Endothelial cell of umbilical vein (primary cell): ENCODE measurements around the gene DIO3. TPM values are rescaled to one million over a fixed set of nuclear protein-coding genes. Genes with fewer than 3 reads are reported as not detected.

Experiments
- BruUV-seq: library from RNA; stranded (reverse); fragments of 400-500 nt; replicated peaks from 2 replicates; lab custom pipeline; 2021; lab: Mats Ljungman, UMichigan
- CTCF ChIA-PET: fragments of 300-600, 350-600 bp; sonication (Branson Sonifier 250); formaldehyde crosslinking; loops from one replicate; lab custom pipeline; 2021; ENCODE audit warnings: antibody characterized with exemption, inconsistent platforms; lab: Charles Lee
- POLR2A ChIA-PET: fragments of 300-600, 350-600 bp; sonication (Branson Sonifier 250); formaldehyde crosslinking; loops from one replicate; lab custom pipeline; 2021; ENCODE audit warnings: antibody characterized with exemption, inconsistent platforms; lab: Charles Lee
- DNase-seq: peaks from one replicate; pipeline ENCODE4 v3.0.0-alpha.2; 2011; ENCODE audit warnings: low read depth, low spot score
- FAIRE-seq: peaks from 2 replicates; lab custom pipeline; 2011; peaks lifted over from hg19 to GRCh38; lab: Jason Lieb, UNC
- H2AFZ ChIP-seq: 2 replicates; pipeline ENCODE4 v1.6.0; 2012; ENCODE audit warnings: low read depth, low read length, control low read depth, inconsistent platforms
- H3K27ac ChIP-seq: 2 replicates; pipeline ENCODE4 v1.5.1; 2011; ENCODE audit warnings: low read depth, mild to moderate bottlenecking, control low read depth, low read length, moderate library complexity; ENCODE audit not compliant: insufficient read depth
- H3K27me3 ChIP-seq, 2 experiments: 2 replicates each; pipeline versions ENCODE4 v1.6.0 to v1.6.1; 2011; ENCODE audit warnings: low read length in 2 of 2, mixed read lengths in 1 of 2; ENCODE audit not compliant: control insufficient read depth in 2 of 2, insufficient read depth in 2 of 2
- H3K36me3 ChIP-seq, 2 experiments: 2 replicates in 1 of 2; 3 replicates in 1 of 2; pipeline ENCODE4 v1.5.1; 2011; ENCODE audit warnings: low read length in 2 of 2, mild to moderate bottlenecking in 1 of 2, moderate library complexity in 1 of 2; ENCODE audit not compliant: control insufficient read depth in 2 of 2, insufficient read depth in 2 of 2; ENCODE audit errors: extremely low read depth in 1 of 2
- H3K4me1 ChIP-seq: 3 replicates; pipeline ENCODE4 v1.5.1; 2011; ENCODE audit warnings: mild to moderate bottlenecking, low read length; ENCODE audit not compliant: control insufficient read depth, insufficient read depth; ENCODE audit errors: extremely low read depth
- H3K4me2 ChIP-seq: 2 replicates; pipeline ENCODE4 v1.6.1; 2011; ENCODE audit warnings: low read length, control low read depth, mixed read lengths; ENCODE audit not compliant: insufficient read depth
- H3K4me3 ChIP-seq, 3 experiments: fragments of 200-600 bp in 1 of 3; sonication (generic), shearing (Covaris generic) in 1 of 3; replicated peaks in 1 of 3; 2 replicates each; pipeline ENCODE4 v1.5.1; 2011 to 2016; ENCODE audit warnings: control low read depth in 3 of 3, low read length in 3 of 3, mild to moderate bottlenecking in 2 of 3, inconsistent platforms in 1 of 3, low read depth in 1 of 3, moderate library complexity in 1 of 3; ENCODE audit not compliant: insufficient read depth in 1 of 3
- H3K79me2 ChIP-seq: 2 replicates; pipeline ENCODE4 v1.6.0; 2012; ENCODE audit warnings: low read length, inconsistent platforms; ENCODE audit not compliant: control insufficient read depth, insufficient read depth
- H3K9ac ChIP-seq: replicated peaks from 2 replicates; pipeline ENCODE3; 2011; ENCODE audit warnings: low read length, control low read depth; ENCODE audit not compliant: insufficient read depth; ENCODE audit errors: extremely low read depth
- H3K9me1 ChIP-seq: replicated peaks from 3 replicates; pipeline ENCODE4 v1.6.0; 2011; ENCODE audit warnings: mild to moderate bottlenecking, low read length; ENCODE audit not compliant: control insufficient read depth, insufficient read depth; ENCODE audit errors: extremely low read depth
- H3K9me3 ChIP-seq: replicated peaks from 2 replicates; pipeline ENCODE4 v1.5.1; 2012; ENCODE audit warnings: low read length, inconsistent platforms; ENCODE audit not compliant: control insufficient read depth, insufficient read depth
- H4K20me1 ChIP-seq: replicated peaks from 2 replicates; pipeline ENCODE3; 2011; ENCODE audit warnings: mild to moderate bottlenecking, low read length; ENCODE audit not compliant: control insufficient read depth, insufficient read depth; ENCODE audit errors: extremely low read depth
- CTCF ChIP-seq, 2 donors: IDR thresholded peaks; 1 replicate in 1 of 2; 2 replicates in 1 of 2; pipeline ENCODE4 v1.5.1; 2011; ENCODE audit warnings: low read length in 2 of 2, mild to moderate bottlenecking in 2 of 2, moderate library complexity in 2 of 2, control low read depth in 1 of 2, inconsistent platforms in 1 of 2, low read depth in 1 of 2; ENCODE audit not compliant: insufficient read depth in 1 of 2; ENCODE audit errors: extremely low read depth in 1 of 2
- EZH2 ChIP-seq: IDR thresholded peaks from 2 replicates; pipeline ENCODE4 v1.6.1; 2012; ENCODE audit warnings: borderline replicate concordance, low read depth, mild to moderate bottlenecking, moderate library complexity, low read length, inconsistent platforms; ENCODE audit not compliant: severe bottlenecking
- FOS ChIP-seq: IDR thresholded peaks from 2 replicates; pipeline ENCODE4 v1.6.1; 2011; ENCODE audit warnings: mild to moderate bottlenecking, low read length, moderate library complexity, borderline replicate concordance; ENCODE audit not compliant: insufficient read depth
- GATA2 ChIP-seq: IDR thresholded peaks from 2 replicates; pipeline ENCODE4 v1.7.0; 2011; ENCODE audit warnings: low read depth, mild to moderate bottlenecking, moderate library complexity, mixed read lengths, low read length; ENCODE audit not compliant: insufficient read length, insufficient read depth
- JUN ChIP-seq: IDR thresholded peaks from 2 replicates; pipeline ENCODE4 v1.6.1; 2011; ENCODE audit warnings: borderline replicate concordance, low read depth; ENCODE audit not compliant: insufficient read length, insufficient read depth
- MAX ChIP-seq: IDR thresholded peaks from 2 replicates; pipeline ENCODE4 v1.6.1; 2011; ENCODE audit not compliant: insufficient read depth, insufficient read length
- MYC ChIP-seq: IDR thresholded peaks from one replicate; pipeline ENCODE4 v1.6.1; 2011; ENCODE audit warnings: mild to moderate bottlenecking, low read depth, low read length
- POLR2A ChIP-seq: IDR thresholded peaks from 2 replicates; pipeline ENCODE4 v1.6.1; 2012; ENCODE audit warnings: low read depth, mild to moderate bottlenecking, control low read depth, low read length
- POLR2AphosphoS5 ChIP-seq: IDR thresholded peaks from 2 replicates; pipeline ENCODE4 v1.6.1; 2012; ENCODE audit warnings: low read depth, mild to moderate bottlenecking, control low read depth, low read length, moderate library complexity; ENCODE audit not compliant: insufficient read depth
- dilution Hi-C: fragments of 300-500 bp; cut with MboI; formaldehyde crosslinking; loops from one replicate; pipeline ENCODE4 v1.15.0; 2019; ENCODE audit warnings: low sequenced_read_pairs; ENCODE audit not compliant: extremely low pct_ligation_motif_present
- intact Hi-C: fragments of 100-400 bp; cut with micrococcal nuclease; formaldehyde crosslinking; loops from one replicate; pipeline ENCODE4 v1.10.0; 2022
- polyA plus RNA-seq, 4 experiments: library from polyadenylated mRNA; depleted of rRNA in 3 of 4; stranded (reverse) in 3 of 4; unstranded in 1 of 4; fragments of >200 nt; gene quantifications; 2 replicates each; pipeline versions ENCODE4 v1.2.1 to v1.2.3, GENCODE V29; 2011 to 2012; ENCODE audit warnings: missing spikeins in 1 of 4
- total RNA-seq: library from RNA; stranded (reverse); gene quantifications from 2 replicates; pipeline ENCODE4 v1.2.3, GENCODE V29; 2021

DIO3 gene
- total and polyA plus RNA-seq, 2 donors (not counting 3 experiments of a cell fraction or from before 2014, with no cell fraction given): not detected

GRCh38 chr14:101563654-101564443 is 2.6 kb downstream of the DIO3 start:
- intact Hi-C loops (no loop called here), dilution Hi-C loops (no loop called here)
- no peak overlapping the region for H3K9ac ChIP-seq
- H3K9me1 ChIP-seq: no peaks in the 10 kb centered on the region
- ChIA-PET POLR2A (no interaction called here), CTCF (no interaction called here)
- no peak overlapping the region for H3K4me3 ChIP-seq
- H2AFZ ChIP-seq: no peak overlapping the region
- no peaks in the 10 kb centered on the region for H3K79me2 ChIP-seq
- no peak for DNase-seq
- H3K27ac ChIP-seq: no peak overlapping the region
- H3K36me3 ChIP-seq: no peaks in the 10 kb centered on the region
- no TSS peak for BruUV-seq
- no peak for FAIRE-seq
- H3K4me1 ChIP-seq: no peaks in the 10 kb centered on the region
- peaks cover 4% of the 10 kb centered on the region for H3K9me3 ChIP-seq
- H4K20me1 ChIP-seq: no peaks in the 10 kb centered on the region
- peaks cover 63 to 66% of the 10 kb centered on the region in 2 experiments for H3K27me3 ChIP-seq
- no peak overlapping the region for H3K4me2 ChIP-seq
- no peak for TF ChIP-seq JUN
- TF ChIP-seq EZH2: no peak
- TF ChIP-seq MYC: no peak
- TF ChIP-seq POLR2A: no peak

- Histone ChIP-seq H2AFZ (no peak overlapping the region), H3K27ac (no peak overlapping the region), H3K9me3 (peaks cover 4% of the 10 kb centered on the region), H4K20me1 (no peaks in the 10 kb centered on the region), H3K4me3 (no peak overlapping the region), H3K4me2 (no peak overlapping the region), H3K9me1 (no peaks in the 10 kb centered on the region), H3K79me2 (no peaks in the 10 kb centered on the region), H3K27me3 (peaks cover 59 to 62% of the 10 kb centered on the region in 2 experiments), H3K36me3 (no peaks in the 10 kb centered on the region), H3K4me1 (no peaks in the 10 kb centered on the region), H3K9ac (no peak overlapping the region)
- TF ChIP-seq CTCF (IDR thresholded peaks at IDR 0.05; ENCODE audit: extremely low read depth in 1 of 2, insufficient read depth in 1 of 2, low read depth in 1 of 2, low read length in 2 of 2) (no peak), MAX (no peak), POLR2A (no peak), MYC (no peak), JUN (no peak), POLR2AphosphoS5 (no peak), GATA2 (no peak), EZH2 (no peak), FOS (no peak)
- CTCF ChIA-PET: no interaction called here
- BruUV-seq: no TSS peak
- dilution Hi-C loops: no loop called here
- DNase-seq (no peak), FAIRE-seq (no peak)
- POLR2A ChIA-PET: no interaction called here
- intact Hi-C loops: no loop called here
Measured at GRCh38 chr14:101564444-101564776, 3.1 kb downstream of the DIO3 start.
